Fibroblast of mammary gland (primary cell): ENCODE data around the gene TRPM2.
"Not testable (repeated sequence)": the region's sequence is repeated elsewhere in the genome, so short reads cannot be mapped to it uniquely, and the experiment has no call there.

Experiments used
- DNase-seq: peaks from one replicate; pipeline ENCODE4 v3.0.0-alpha.2; 2010; ENCODE audit warnings: low read depth
- H3K4me3 ChIP-seq: 2 replicates; pipeline ENCODE4 v1.5.1; 2011; ENCODE audit warnings: low read depth, mild to moderate bottlenecking, low read length, moderate library complexity; ENCODE audit not compliant: control insufficient read depth
- CTCF ChIP-seq: conservative IDR thresholded peaks from 2 replicates; pipeline ENCODE4 v1.5.1; 2011; ENCODE audit warnings: low read depth, low read length, inconsistent platforms; ENCODE audit not compliant: control insufficient read depth, insufficient read depth

Gene TRPM2

GRCh38 chr21:44402323-44403105 lies 49.1 kb downstream of the TRPM2 start:
- no peak for TF ChIP-seq CTCF
- no peak overlapping the region for H3K4me3 ChIP-seq
- no peak for DNase-seq

- TF ChIP-seq CTCF: no peak
- no peak for DNase-seq
- no peak overlapping the region for H3K4me3 ChIP-seq
These were observed 49.9 kb downstream of the TRPM2 start for GRCh38 chr21:44403106-44404020.

GRCh38 chr21:44404482-44404881 lies 51.1 kb downstream of the TRPM2 start:
- DNase-seq, H3K4me3 ChIP-seq: not testable (repeated sequence)

- TF ChIP-seq CTCF: no peak
- no peak overlapping the region for H3K4me3 ChIP-seq
- no peak for DNase-seq
These were observed 51.9 kb downstream of the TRPM2 start for GRCh38 chr21:44405091-44405947.

- H3K4me3 ChIP-seq: no peak overlapping the region
- DNase-seq: peak; percentile 46
- TF ChIP-seq CTCF: no peak
These were observed 52.8 kb downstream of the TRPM2 start for GRCh38 chr21:44405948-44406872.

GRCh38 chr21:44406953-44407352 lies 53.5 kb downstream of the TRPM2 start:
- no peak for TF ChIP-seq CTCF
- no peak for DNase-seq
- no peak overlapping the region for H3K4me3 ChIP-seq
